GM12873 (cell line): ENCODE results near the gene NEURL1.

Experiments used
- CTCF ChIP-seq: IDR thresholded peaks from 2 replicates; pipeline ENCODE4 v1.5.1; 2012; ENCODE audit warnings: low read depth, mild to moderate bottlenecking, moderate library complexity, low read length, control low read depth; ENCODE audit not compliant: insufficient read depth; ENCODE audit errors: missing control alignments

NEURL1 gene

GRCh38 chr10:103455235-103455634, 38.3 kb upstream of the NEURL1 start:
- TF ChIP-seq CTCF, result no peak

GRCh38 chr10:103456074-103456660, 37.3 kb upstream of the NEURL1 start:
- TF ChIP-seq CTCF, result no peak

GRCh38 chr10:103457176-103457712, 36.3 kb upstream of the NEURL1 start:
- no peak for TF ChIP-seq CTCF

- no peak for TF ChIP-seq CTCF
Measured at GRCh38 chr10:103457896-103458583, 35.5 kb upstream of the NEURL1 start.

- TF ChIP-seq CTCF, result no peak
Measured at GRCh38 chr10:103458720-103459119, 34.8 kb upstream of the NEURL1 start, which contains the start of gene CALHM1. Gene CALHM1, minus strand, starts transcription at chr10:103458900. Its CDS starts 149 bp downstream, at chr10:103458751.

GRCh38 chr10:103459615-103460014, 33.9 kb upstream of the NEURL1 start:
- no peak for TF ChIP-seq CTCF

- no peak for TF ChIP-seq CTCF
Measured at GRCh38 chr10:103463499-103463898, 30.0 kb upstream of the NEURL1 start.
